Esophagus squamous epithelium (tissue), 5 donors: ENCODE measurements around the gene GPC6. TPM values are rescaled to one million over a fixed set of nuclear protein-coding genes. Genes with fewer than 3 reads are reported as not detected.

ENCODE experiments used
- DNase-seq: peaks from one replicate; lab custom pipeline; 2025; lab: John Stamatoyannopoulos, UW
- H3K27ac ChIP-seq, 4 donors: fragments of 200-600 bp; sonication (generic); one replicate each; pipeline ENCODE4 v1.5.1; 2016 to 2019; ENCODE audit warnings: mild to moderate bottlenecking in 1 of 4
- H3K27me3 ChIP-seq, 4 donors: fragments of 200-600 bp; sonication (generic); 1 replicate in 3 of 4; 2 replicates in 1 of 4; pipeline versions ENCODE4 v1.5.1 to v1.6.0; 2017 to 2021; ENCODE audit warnings: antibody characterized with exemption in 1 of 4
- H3K36me3 ChIP-seq, 3 donors: fragments of 200-600 bp; sonication (generic); one replicate each; pipeline ENCODE4 v1.5.1; 2016 to 2019
- H3K4me1 ChIP-seq, 3 donors: fragments of 200-600 bp; sonication (generic); one replicate each; pipeline ENCODE4 v1.5.1; 2017 to 2019
- H3K4me3 ChIP-seq, 4 donors: fragments of 200-600 bp; sonication (generic); 1 replicate in 3 of 4; 2 replicates in 1 of 4; pipeline ENCODE4 v1.5.1; 2016 to 2019; ENCODE audit warnings: mild to moderate bottlenecking in 2 of 4, moderate library complexity in 1 of 4
- H3K9me3 ChIP-seq, 3 donors: fragments of 200-600 bp; sonication (generic); one replicate each; pipeline ENCODE4 v1.5.1; 2016 to 2019
- POLR2A ChIP-seq, 4 donors: fragments of 450-650 bp; IDR thresholded peaks; one replicate each; pipeline ENCODE4 v1.6.1; 2017; ENCODE audit warnings: antibody characterized with exemption in 4 of 4, mild to moderate bottlenecking in 4 of 4, moderate library complexity in 3 of 4
- WGBS, 2 donors: methylation state at CpG; one replicate each; pipeline ENCODE4 v1.1.5; 2018; 5-methylcytosine and 5-hydroxymethylcytosine counted together
- intact Hi-C: fragments of 100-400 bp; cut with DNase I; formaldehyde crosslinking; loops from one replicate; pipeline ENCODE4 v1.15.0; 2022
- total RNA-seq, 4 donors: library from RNA; depleted of rRNA; stranded (reverse); fragments of >200 nt; gene quantifications; one replicate each; pipeline ENCODE4 v1.1.0, GENCODE V29; 2016
- TF ChIP-seq, protein P1 (sequence below), 6 experiments: fragments of 450-650 bp in 4 of 6; fragments of 200-600 bp in 2 of 6; sonication (generic) in 2 of 6; IDR thresholded peaks; one replicate each; pipeline ENCODE4 v1.5.1; 2016 to 2019; ENCODE audit warnings: antibody characterized with exemption in 6 of 6, mild to moderate bottlenecking in 4 of 6, moderate library complexity in 4 of 6
- donor health status: DM: yes; HTN: yes; CAD: no.

The GPC6 gene
- total RNA-seq, 4 donors from 2014 or later: 0.57 to 8.6 (median 2.6) TPM

DNA sequence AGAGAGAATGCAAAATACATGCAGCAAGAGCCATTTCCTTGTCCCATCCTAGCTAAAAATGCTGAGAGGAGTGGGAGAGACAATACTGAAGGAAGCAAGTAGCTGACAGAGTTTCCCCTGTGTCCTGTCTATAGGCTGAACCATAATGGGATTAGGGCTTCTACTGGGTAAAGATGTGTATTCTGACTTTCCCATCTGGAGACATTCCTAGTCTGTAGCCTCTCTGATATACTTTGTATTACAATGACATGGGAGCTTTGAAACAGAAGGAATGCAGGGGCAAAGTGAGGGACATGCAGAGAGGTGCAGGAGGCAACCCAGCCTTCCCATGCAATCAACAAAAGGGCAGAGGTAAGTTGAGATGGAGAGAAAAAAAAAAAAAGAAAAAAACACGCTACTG lies 10.5 kb upstream of the GPC6 start:
- Histone ChIP-seq H3K36me3 (no peaks in the 10 kb centered on the region), H3K27ac (no peak overlapping the region), H3K27me3 (no peaks in the 10 kb centered on the region), H3K4me3 (no peak overlapping the region), H3K9me3 (no peaks in the 10 kb centered on the region), H3K4me1 (no peaks in the 10 kb centered on the region)
- DNase-seq: no peak
- intact Hi-C loops: no loop called here
- WGBS, 2 donors: 75 to 85% methylated on average over 1 of the region's 1 CpG
- TF ChIP-seq POLR2A (IDR thresholded peaks at IDR 0.05): no peak
- TF ChIP-seq, protein P1, sequence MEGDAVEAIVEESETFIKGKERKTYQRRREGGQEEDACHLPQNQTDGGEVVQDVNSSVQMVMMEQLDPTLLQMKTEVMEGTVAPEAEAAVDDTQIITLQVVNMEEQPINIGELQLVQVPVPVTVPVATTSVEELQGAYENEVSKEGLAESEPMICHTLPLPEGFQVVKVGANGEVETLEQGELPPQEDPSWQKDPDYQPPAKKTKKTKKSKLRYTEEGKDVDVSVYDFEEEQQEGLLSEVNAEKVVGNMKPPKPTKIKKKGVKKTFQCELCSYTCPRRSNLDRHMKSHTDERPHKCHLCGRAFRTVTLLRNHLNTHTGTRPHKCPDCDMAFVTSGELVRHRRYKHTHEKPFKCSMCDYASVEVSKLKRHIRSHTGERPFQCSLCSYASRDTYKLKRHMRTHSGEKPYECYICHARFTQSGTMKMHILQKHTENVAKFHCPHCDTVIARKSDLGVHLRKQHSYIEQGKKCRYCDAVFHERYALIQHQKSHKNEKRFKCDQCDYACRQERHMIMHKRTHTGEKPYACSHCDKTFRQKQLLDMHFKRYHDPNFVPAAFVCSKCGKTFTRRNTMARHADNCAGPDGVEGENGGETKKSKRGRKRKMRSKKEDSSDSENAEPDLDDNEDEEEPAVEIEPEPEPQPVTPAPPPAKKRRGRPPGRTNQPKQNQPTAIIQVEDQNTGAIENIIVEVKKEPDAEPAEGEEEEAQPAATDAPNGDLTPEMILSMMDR (IDR thresholded peaks at IDR 0.05): no peak

GRCh38 chr13:93217721-93218261 lies 8.8 kb upstream of the GPC6 start:
- Histone ChIP-seq H3K4me3 (no peak overlapping the region), H3K27ac (no peak overlapping the region), H3K27me3 (no peaks in the 10 kb centered on the region), H3K4me1 (no peaks in the 10 kb centered on the region), H3K9me3 (no peaks in the 10 kb centered on the region), H3K36me3 (no peaks in the 10 kb centered on the region)
- no peak for TF ChIP-seq POLR2A (IDR thresholded peaks at IDR 0.05)
- TF ChIP-seq, protein P1 (IDR thresholded peaks at IDR 0.05): no peak
- DNase-seq: no peak
- intact Hi-C loops: no loop called here
- 48 to 56% methylated on average over 6 of the region's 6 CpGs for WGBS, 2 donors

GRCh38 chr13:93218583-93218982 lies 8.0 kb upstream of the GPC6 start:
- Histone ChIP-seq H3K36me3 (no peaks in the 10 kb centered on the region), H3K9me3 (no peaks in the 10 kb centered on the region), H3K4me3 (no peak overlapping the region), H3K27ac (no peak overlapping the region), H3K27me3 (no peaks in the 10 kb centered on the region), H3K4me1 (no peaks in the 10 kb centered on the region)
- 62 to 90% methylated on average over 3 of the region's 3 CpGs for whole genome bisulfite sequencing, 2 donors
- TF ChIP-seq POLR2A (IDR thresholded peaks at IDR 0.05): no peak
- TF ChIP-seq, protein P1 (IDR thresholded peaks at IDR 0.05): no peak
- DNase-seq: no peak
- intact Hi-C loops: no loop called here

- Histone ChIP-seq H3K36me3 (no peaks in the 10 kb centered on the region), H3K4me1 (no peaks in the 10 kb centered on the region), H3K4me3 (no peak overlapping the region), H3K27ac (no peak overlapping the region), H3K9me3 (no peaks in the 10 kb centered on the region), H3K27me3 (no peaks in the 10 kb centered on the region)
- TF ChIP-seq, protein P1 (IDR thresholded peaks at IDR 0.05): no peak
- TF ChIP-seq POLR2A (IDR thresholded peaks at IDR 0.05): no peak
- WGBS, 2 donors: 42 to 46% methylated on average over 3 of the region's 3 CpGs
- no peak for DNase-seq
- intact Hi-C loops: no loop called here
Observed at GRCh38 chr13:93220073-93220472, 6.5 kb upstream of the GPC6 start.

- TF ChIP-seq, protein P1 (IDR thresholded peaks at IDR 0.05): no peak
- TF ChIP-seq POLR2A (IDR thresholded peaks at IDR 0.05): no peak
- H3K9me3 ChIP-seq: no peaks in the 10 kb centered on the region
- H3K27me3 ChIP-seq: peaks cover 0 to 25% (median 0%) of the 10 kb centered on the region in 4 donors
- peaks cover 0 to 17% (median 3%) of the 10 kb centered on the region in 3 donors for H3K4me1 ChIP-seq
- H3K27ac ChIP-seq: no peak overlapping the region
- H3K4me3 ChIP-seq: no peak overlapping the region
- H3K36me3 ChIP-seq: no peaks in the 10 kb centered on the region
- intact Hi-C loops: no loop called here
- no peak for DNase-seq
- 89 to 91% methylated on average over 4 of the region's 4 CpGs for WGBS, 2 donors
Observed at GRCh38 chr13:93222976-93223375, 3.6 kb upstream of the GPC6 start.
